GM06990 (cell line): Measurements from ENCODE around the gene RNF11.

Experiments used
- DNase-seq: peaks from one replicate; pipeline ENCODE4 v3.0.0-alpha.2; 2011; ENCODE audit not compliant: insufficient read length; ENCODE audit errors: extremely low read depth
- H3K27me3 ChIP-seq: replicated peaks from 2 replicates; pipeline ENCODE4 v1.6.0; 2011; ENCODE audit warnings: low read length; ENCODE audit not compliant: control insufficient read depth, insufficient read depth
- H3K36me3 ChIP-seq: 2 replicates; pipeline ENCODE4 v1.5.1; 2011; ENCODE audit warnings: low read length; ENCODE audit not compliant: control insufficient read depth, insufficient read depth
- H3K4me3 ChIP-seq: replicated peaks from 2 replicates; pipeline ENCODE4 v1.5.1; 2011; ENCODE audit warnings: low read depth, mild to moderate bottlenecking, control low read depth, low read length
- TF ChIP-seq, protein P1 (sequence below): IDR thresholded peaks from 2 replicates; pipeline ENCODE4 v1.5.1; 2011; ENCODE audit warnings: low read length, control low read depth, mild to moderate bottlenecking, inconsistent platforms; ENCODE audit not compliant: insufficient read depth, poor library complexity, severe bottlenecking

Gene RNF11

GRCh38 chr1:51288578-51288977 is 52.5 kb downstream of the RNF11 start:
- TF ChIP-seq, protein P1, sequence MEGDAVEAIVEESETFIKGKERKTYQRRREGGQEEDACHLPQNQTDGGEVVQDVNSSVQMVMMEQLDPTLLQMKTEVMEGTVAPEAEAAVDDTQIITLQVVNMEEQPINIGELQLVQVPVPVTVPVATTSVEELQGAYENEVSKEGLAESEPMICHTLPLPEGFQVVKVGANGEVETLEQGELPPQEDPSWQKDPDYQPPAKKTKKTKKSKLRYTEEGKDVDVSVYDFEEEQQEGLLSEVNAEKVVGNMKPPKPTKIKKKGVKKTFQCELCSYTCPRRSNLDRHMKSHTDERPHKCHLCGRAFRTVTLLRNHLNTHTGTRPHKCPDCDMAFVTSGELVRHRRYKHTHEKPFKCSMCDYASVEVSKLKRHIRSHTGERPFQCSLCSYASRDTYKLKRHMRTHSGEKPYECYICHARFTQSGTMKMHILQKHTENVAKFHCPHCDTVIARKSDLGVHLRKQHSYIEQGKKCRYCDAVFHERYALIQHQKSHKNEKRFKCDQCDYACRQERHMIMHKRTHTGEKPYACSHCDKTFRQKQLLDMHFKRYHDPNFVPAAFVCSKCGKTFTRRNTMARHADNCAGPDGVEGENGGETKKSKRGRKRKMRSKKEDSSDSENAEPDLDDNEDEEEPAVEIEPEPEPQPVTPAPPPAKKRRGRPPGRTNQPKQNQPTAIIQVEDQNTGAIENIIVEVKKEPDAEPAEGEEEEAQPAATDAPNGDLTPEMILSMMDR, result no peak
- H3K4me3 ChIP-seq, result no peak overlapping the region
- no peak for DNase-seq
- H3K36me3 ChIP-seq, result no peaks in the 10 kb centered on the region
- no peaks in the 10 kb centered on the region; the same call in 1 of the 2 replicates for H3K27me3 ChIP-seq

GRCh38 chr1:51289676-51290488 is 53.8 kb downstream of the RNF11 start:
- no peak overlapping the region for H3K4me3 ChIP-seq
- no peaks in the 10 kb centered on the region; the same call in 1 of the 2 replicates for H3K27me3 ChIP-seq
- TF ChIP-seq, protein P1, result no peak
- H3K36me3 ChIP-seq, result no peaks in the 10 kb centered on the region
- no peak for DNase-seq

GRCh38 chr1:51290489-51290847 is 54.4 kb downstream of the RNF11 start:
- TF ChIP-seq, protein P1, result no peak
- DNase-seq, result no peak
- no peaks in the 10 kb centered on the region; the same call in 1 of the 2 replicates for H3K27me3 ChIP-seq

GRCh38 chr1:51293898-51294515 is 57.9 kb downstream of the RNF11 start:
- no peak overlapping the region for H3K4me3 ChIP-seq
- H3K36me3 ChIP-seq, result no peaks in the 10 kb centered on the region
- TF ChIP-seq, protein P1, result no peak
- no peak for DNase-seq
- no peaks in the 10 kb centered on the region for H3K27me3 ChIP-seq

More at GRCh38 chr1:51290489-51290847, 54.4 kb downstream of the RNF11 start:
- no peaks in the 10 kb centered on the region for H3K36me3 ChIP-seq
- H3K4me3 ChIP-seq, result no peak overlapping the region

GRCh38 chr1:51294566-51295184 is 58.6 kb downstream of the RNF11 start:
- H3K27me3 ChIP-seq, result no peaks in the 10 kb centered on the region
- no peak for DNase-seq
- H3K36me3 ChIP-seq, result no peaks in the 10 kb centered on the region
- TF ChIP-seq, protein P1, result no peak
- no peak overlapping the region for H3K4me3 ChIP-seq
